DOHH2 (cell line): Measurements from ENCODE around the gene WDFY4.

Experiments used
- CTCF ChIP-seq: fragments of 200-600 bp; sonication (generic); IDR thresholded peaks from one replicate; pipeline ENCODE4 v1.5.1; 2014; ENCODE audit warnings: antibody characterized with exemption, mild to moderate bottlenecking, low read depth, low read length; ENCODE audit not compliant: poor library complexity, severe bottlenecking
- EZH2phosphoT487 ChIP-seq: fragments of 200-600 bp; sonication (generic); IDR thresholded peaks from 2 replicates; pipeline ENCODE4 v1.6.1; 2017; ENCODE audit warnings: borderline replicate concordance, mild to moderate bottlenecking, antibody characterized with exemption, low read length, moderate library complexity, mixed read lengths

DNA sequence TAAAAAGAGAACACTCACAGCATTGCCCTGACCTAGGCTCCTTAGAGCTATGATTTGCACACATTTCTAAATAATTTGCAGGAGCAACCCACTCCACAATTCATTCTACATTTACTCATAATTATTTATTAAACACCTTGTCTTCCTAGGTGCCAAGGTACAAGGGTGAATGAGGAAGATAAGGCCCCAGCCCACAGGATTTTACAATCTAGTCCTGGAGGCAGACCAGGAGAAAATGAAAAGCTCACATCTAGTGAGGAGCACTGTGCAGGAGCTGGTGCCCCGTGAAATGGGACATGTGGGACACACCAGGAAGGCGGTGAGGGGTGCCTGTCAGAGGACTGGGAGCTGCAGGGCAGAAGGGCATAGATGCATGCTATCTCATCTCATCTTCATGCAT is 314.7 kb downstream of the WDFY4 start:
- no peak for TF ChIP-seq CTCF
- no peak for TF ChIP-seq EZH2phosphoT487
